GM08714 (cell line): ENCODE measurements around the gene OR6B1.
"Not testable (repeated sequence)": the region's sequence is repeated elsewhere in the genome, so short reads cannot be mapped to it uniquely, and the experiment has no call there.

Source experiments
- H3K4me3 ChIP-seq: fragments of 200-500 bp; sonication (Bioruptor generic); 2 replicates; pipeline ENCODE4 v1.5.1; 2014; ENCODE audit warnings: mild to moderate bottlenecking, low read length, inconsistent platforms
- ZNF274 ChIP-seq: IDR thresholded peaks from 2 replicates; pipeline ENCODE4 v1.6.1; 2012; ENCODE audit warnings: mild to moderate bottlenecking, low read depth, low read length

Gene OR6B1

GRCh38 chr7:144049491-144049890 is 49.4 kb downstream of the OR6B1 start:
- H3K4me3 ChIP-seq = no peak overlapping the region
- no peak for TF ChIP-seq ZNF274

- no peak for TF ChIP-seq ZNF274
- H3K4me3 ChIP-seq = no peak overlapping the region
Measured at GRCh38 chr7:144050093-144050492, 50.0 kb downstream of the OR6B1 start.

- H3K4me3 ChIP-seq = not testable (repeated sequence)
Measured at GRCh38 chr7:144050884-144051283, 50.8 kb downstream of the OR6B1 start.

GRCh38 chr7:144057954-144058353 is 57.8 kb downstream of the OR6B1 start:
- H3K4me3 ChIP-seq = no peak overlapping the region
- no peak for TF ChIP-seq ZNF274
